ENCODE results near the gene TRIM39. TPM values are rescaled to one million over a fixed set of nuclear protein-coding genes. Genes with fewer than 3 reads are reported as not detected.
"Not testable (repeated sequence)": the region's sequence is repeated elsewhere in the genome, so short reads cannot be mapped to it uniquely, and the experiment has no call there.

The TRIM39 gene
- 10 to 100 TPM in 3 of 4 donors, 1 to 10 TPM in 1; 8.6 to 15.2 (median 12.6) TPM for total RNA-seq

DNA sequence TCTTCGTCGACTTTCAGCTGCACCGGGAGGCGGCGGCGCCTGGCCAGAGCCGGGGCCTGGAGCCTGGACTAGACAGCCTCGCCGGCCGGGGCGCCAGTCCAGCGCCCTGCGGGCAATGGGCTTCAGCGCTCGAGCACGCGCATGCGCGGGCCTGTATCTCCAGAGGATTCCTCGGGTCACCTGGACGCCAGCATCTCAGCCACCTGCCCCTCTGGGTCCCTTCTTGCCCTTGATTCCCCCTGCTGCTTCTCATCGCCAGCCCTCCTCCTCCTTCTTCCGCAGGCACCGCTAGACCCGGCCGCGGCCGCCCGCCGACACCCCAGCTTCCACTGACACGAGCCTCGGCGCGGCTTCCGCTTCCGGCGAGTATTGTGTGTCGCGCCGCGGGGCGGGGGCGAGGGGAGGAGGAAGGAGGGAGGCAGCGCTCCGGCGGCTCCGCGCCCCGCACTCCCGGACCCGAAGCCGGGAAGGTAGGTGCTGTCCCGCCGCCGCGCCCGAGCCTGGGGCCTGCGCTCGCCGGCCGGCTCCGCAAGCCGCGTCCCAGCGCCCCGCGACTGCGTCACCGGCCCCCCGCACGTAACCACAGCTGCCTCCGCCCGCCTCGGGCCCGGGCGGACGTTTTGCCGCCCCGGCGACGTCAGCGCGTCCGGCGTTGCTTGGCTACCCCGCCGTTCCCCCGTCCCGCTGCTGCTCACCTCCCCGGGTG, at the start of gene TRIM39:
Gene TRIM39, plus strand, starts transcription at position 402 of the 706 bp plus-strand sequence. CDS start 2,391 bp downstream, outside the sequence.
- WGBS, 2 donors, result 0 to 1% methylated on average over 46 to 62 of the region's 90 CpGs
- intact Hi-C loops (cut with DNase I; ENCODE audit: low total_unique reads), result no loop called here
- peak within 1 kb of the TSS; percentile 73 for H3K4me3 ChIP-seq (ENCODE audit: low read depth, poor library complexity, severe bottlenecking)
- TF ChIP-seq, protein P1, sequence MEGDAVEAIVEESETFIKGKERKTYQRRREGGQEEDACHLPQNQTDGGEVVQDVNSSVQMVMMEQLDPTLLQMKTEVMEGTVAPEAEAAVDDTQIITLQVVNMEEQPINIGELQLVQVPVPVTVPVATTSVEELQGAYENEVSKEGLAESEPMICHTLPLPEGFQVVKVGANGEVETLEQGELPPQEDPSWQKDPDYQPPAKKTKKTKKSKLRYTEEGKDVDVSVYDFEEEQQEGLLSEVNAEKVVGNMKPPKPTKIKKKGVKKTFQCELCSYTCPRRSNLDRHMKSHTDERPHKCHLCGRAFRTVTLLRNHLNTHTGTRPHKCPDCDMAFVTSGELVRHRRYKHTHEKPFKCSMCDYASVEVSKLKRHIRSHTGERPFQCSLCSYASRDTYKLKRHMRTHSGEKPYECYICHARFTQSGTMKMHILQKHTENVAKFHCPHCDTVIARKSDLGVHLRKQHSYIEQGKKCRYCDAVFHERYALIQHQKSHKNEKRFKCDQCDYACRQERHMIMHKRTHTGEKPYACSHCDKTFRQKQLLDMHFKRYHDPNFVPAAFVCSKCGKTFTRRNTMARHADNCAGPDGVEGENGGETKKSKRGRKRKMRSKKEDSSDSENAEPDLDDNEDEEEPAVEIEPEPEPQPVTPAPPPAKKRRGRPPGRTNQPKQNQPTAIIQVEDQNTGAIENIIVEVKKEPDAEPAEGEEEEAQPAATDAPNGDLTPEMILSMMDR (IDR thresholded peaks at IDR 0.05), result no peak
- TF ChIP-seq POLR2A (IDR thresholded peaks at IDR 0.05), result peak in 1 of 2 donors; percentile 85
- DNase-seq (ENCODE audit: low spot score in 2 of 2), result peak; percentile 74 to 97

- DNase-seq (ENCODE audit: low spot score in 2 of 2); H3K4me3 ChIP-seq (ENCODE audit: low read depth, poor library complexity, severe bottlenecking); intact Hi-C loops (cut with DNase I; ENCODE audit: low total_unique reads): not testable (repeated sequence)
- 95 to 100% methylated on average over 1 of the region's 1 CpG for WGBS, 2 donors
These were observed 45.7 kb upstream of the TRIM39 start for GRCh38 chr6:30280988-30281387.

GRCh38 chr6:30282522-30282921, 44.2 kb upstream of the TRIM39 start:
- no peak for TF ChIP-seq POLR2A (IDR thresholded peaks at IDR 0.05)
- TF ChIP-seq, protein P1 (IDR thresholded peaks at IDR 0.05), result no peak
- 91 to 95% methylated on average over 2 of the region's 2 CpGs for WGBS, 2 donors
- H3K4me3 ChIP-seq (ENCODE audit: low read depth, poor library complexity, severe bottlenecking), result no peak overlapping the region
- intact Hi-C loops (cut with DNase I; ENCODE audit: low total_unique reads), result no loop called here
- no peak for DNase-seq (ENCODE audit: low spot score in 2 of 2)

DNA sequence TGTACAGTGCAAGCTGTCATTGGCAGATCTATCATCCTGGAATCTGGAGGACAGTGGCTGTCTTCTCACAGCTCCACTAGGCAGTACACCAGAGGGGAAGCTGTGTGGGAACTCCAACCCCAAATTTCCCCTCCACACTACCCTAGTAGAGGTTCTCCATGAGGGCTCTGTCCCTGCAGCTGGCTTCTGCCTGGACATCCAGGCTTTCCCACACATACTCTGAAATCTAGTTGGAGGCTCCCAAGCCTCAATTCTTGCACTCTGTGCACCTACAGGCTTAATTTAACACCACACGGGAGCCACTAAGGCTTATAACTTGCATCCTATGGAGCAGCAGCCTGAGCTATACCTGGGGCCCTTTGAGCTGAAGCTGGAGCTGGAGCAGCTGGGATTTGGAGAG, 43.0 kb upstream of the TRIM39 start:
- intact Hi-C loops (cut with DNase I; ENCODE audit: low total_unique reads), result no loop called here
- no peak for TF ChIP-seq POLR2A (IDR thresholded peaks at IDR 0.05)
- TF ChIP-seq, protein P1 (IDR thresholded peaks at IDR 0.05), result no peak
- no peak overlapping the region for H3K4me3 ChIP-seq (ENCODE audit: low read depth, poor library complexity, severe bottlenecking)
- WGBS, 2 donors, result 71 to 100% methylated on average over 1 of the region's 1 CpG
- no peak for DNase-seq (ENCODE audit: low spot score in 2 of 2)

- no peak overlapping the region for H3K4me3 ChIP-seq (ENCODE audit: low read depth, poor library complexity, severe bottlenecking)
- TF ChIP-seq, protein P1 (IDR thresholded peaks at IDR 0.05), result no peak
- TF ChIP-seq POLR2A (IDR thresholded peaks at IDR 0.05), result no peak
- intact Hi-C loops (cut with DNase I; ENCODE audit: low total_unique reads), result no loop called here
- DNase-seq (ENCODE audit: low spot score in 2 of 2), result no peak
- WGBS, 2 donors, result 0% methylated on average over 1 of the region's 1 CpG
These were observed 39.6 kb upstream of the TRIM39 start for GRCh38 chr6:30287139-30287538.

- WGBS, 2 donors, result 84 to 96% methylated on average over 2 of the region's 2 CpGs
- intact Hi-C loops (cut with DNase I; ENCODE audit: low total_unique reads), result no loop called here
- TF ChIP-seq, protein P1 (IDR thresholded peaks at IDR 0.05), result no peak
- no peak for TF ChIP-seq POLR2A (IDR thresholded peaks at IDR 0.05)
- no peak for DNase-seq (ENCODE audit: low spot score in 2 of 2)
- no peak overlapping the region for H3K4me3 ChIP-seq (ENCODE audit: low read depth, poor library complexity, severe bottlenecking)
These were observed 30.9 kb upstream of the TRIM39 start for GRCh38 chr6:30295837-30296236.

All from lower leg skin (tissue), 4 donors.